ENCODE results near the gene TSPEAR.

DNA sequence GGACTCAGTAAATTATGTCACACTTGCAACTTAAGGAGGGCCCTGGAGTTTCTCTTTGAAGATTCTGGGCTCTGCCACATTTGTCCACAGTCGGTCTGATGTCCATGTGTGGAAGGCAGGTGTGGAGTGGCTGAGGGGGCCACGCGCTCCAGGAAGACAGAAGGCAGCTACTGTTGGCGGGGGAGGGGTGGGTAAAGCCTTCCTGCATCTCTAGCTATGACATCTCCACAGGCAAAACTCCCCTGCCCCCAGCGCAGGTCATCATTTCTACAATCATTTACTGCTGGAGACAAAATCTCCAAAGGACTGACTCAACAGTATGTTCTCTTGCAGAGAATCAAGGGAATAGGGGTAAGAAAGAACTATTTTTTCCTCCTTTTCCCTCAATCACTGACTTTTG is 11.4 kb upstream of the TSPEAR start:
- TF ChIP-seq, protein P1, sequence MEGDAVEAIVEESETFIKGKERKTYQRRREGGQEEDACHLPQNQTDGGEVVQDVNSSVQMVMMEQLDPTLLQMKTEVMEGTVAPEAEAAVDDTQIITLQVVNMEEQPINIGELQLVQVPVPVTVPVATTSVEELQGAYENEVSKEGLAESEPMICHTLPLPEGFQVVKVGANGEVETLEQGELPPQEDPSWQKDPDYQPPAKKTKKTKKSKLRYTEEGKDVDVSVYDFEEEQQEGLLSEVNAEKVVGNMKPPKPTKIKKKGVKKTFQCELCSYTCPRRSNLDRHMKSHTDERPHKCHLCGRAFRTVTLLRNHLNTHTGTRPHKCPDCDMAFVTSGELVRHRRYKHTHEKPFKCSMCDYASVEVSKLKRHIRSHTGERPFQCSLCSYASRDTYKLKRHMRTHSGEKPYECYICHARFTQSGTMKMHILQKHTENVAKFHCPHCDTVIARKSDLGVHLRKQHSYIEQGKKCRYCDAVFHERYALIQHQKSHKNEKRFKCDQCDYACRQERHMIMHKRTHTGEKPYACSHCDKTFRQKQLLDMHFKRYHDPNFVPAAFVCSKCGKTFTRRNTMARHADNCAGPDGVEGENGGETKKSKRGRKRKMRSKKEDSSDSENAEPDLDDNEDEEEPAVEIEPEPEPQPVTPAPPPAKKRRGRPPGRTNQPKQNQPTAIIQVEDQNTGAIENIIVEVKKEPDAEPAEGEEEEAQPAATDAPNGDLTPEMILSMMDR (IDR thresholded peaks at IDR 0.05): no peak
- no peak for TF ChIP-seq POLR2A (IDR thresholded peaks at IDR 0.05)
